ENCODE results near the gene KCNJ6.

DNA sequence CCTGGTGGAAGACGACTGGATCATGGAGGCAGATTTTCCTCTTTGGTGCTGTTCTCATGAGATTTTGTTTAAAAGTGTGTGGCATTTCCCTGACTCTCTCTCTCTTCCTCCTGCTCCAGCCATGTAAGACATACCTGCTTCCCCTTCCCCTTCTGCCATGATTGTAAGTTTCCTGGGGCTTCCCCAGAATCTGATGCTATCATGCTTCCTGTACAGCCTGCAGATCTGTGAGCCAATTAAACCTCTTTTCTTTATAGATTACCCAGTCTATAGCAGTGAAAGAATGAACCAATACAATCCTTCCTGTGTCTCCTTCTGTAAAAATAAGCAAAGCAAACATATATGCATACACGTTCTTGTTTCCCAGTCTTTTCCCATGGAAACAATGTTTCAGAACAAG, 276.5 kb downstream of the KCNJ6 start:
- TF ChIP-seq, protein P1, sequence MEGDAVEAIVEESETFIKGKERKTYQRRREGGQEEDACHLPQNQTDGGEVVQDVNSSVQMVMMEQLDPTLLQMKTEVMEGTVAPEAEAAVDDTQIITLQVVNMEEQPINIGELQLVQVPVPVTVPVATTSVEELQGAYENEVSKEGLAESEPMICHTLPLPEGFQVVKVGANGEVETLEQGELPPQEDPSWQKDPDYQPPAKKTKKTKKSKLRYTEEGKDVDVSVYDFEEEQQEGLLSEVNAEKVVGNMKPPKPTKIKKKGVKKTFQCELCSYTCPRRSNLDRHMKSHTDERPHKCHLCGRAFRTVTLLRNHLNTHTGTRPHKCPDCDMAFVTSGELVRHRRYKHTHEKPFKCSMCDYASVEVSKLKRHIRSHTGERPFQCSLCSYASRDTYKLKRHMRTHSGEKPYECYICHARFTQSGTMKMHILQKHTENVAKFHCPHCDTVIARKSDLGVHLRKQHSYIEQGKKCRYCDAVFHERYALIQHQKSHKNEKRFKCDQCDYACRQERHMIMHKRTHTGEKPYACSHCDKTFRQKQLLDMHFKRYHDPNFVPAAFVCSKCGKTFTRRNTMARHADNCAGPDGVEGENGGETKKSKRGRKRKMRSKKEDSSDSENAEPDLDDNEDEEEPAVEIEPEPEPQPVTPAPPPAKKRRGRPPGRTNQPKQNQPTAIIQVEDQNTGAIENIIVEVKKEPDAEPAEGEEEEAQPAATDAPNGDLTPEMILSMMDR (IDR thresholded peaks at IDR 0.05; ENCODE audit: low read depth, low read length): no peak
- no peak for TF ChIP-seq POLR2A (IDR thresholded peaks at IDR 0.05; ENCODE audit: extremely low read depth, insufficient read length)
- TF ChIP-seq, protein P2, sequence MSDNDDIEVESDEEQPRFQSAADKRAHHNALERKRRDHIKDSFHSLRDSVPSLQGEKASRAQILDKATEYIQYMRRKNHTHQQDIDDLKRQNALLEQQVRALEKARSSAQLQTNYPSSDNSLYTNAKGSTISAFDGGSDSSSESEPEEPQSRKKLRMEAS (IDR thresholded peaks at IDR 0.05; ENCODE audit: low read depth, low read length): no peak
